IMR-90 (cell line): Measurements from ENCODE around the gene GRID1. TPM values are rescaled to one million over a fixed set of nuclear protein-coding genes. Genes with fewer than 3 reads are reported as not detected.

Experiments
- ATAC-seq: fragments of 200-7000 bp; cut with Tn5 transposase; 2 replicates; pipeline ENCODE4 v1.9.1; 2020; ENCODE audit warnings: low read depth, mild to moderate bottlenecking, moderate library complexity
- BruUV-seq: library from RNA; stranded (reverse); fragments of 400-500 nt; replicated peaks from 2 replicates; lab custom pipeline; 2021; lab: Mats Ljungman, UMichigan
- CTCF ChIA-PET: fragments of 300-600 bp; formaldehyde crosslinking; extraction: SDS; loops from one replicate; lab custom pipeline; 2021; ENCODE audit warnings: antibody characterized with exemption; lab: Yijun Ruan, JAX
- POLR2A ChIA-PET: fragments of 300-600 bp; sonication (Branson Sonifier 250); formaldehyde crosslinking; loops from one replicate; lab custom pipeline; 2022; ENCODE audit warnings: antibody characterized with exemption; ENCODE audit not compliant: unreplicated experiment; lab: Charles Lee
- DNase-seq: peaks from one replicate; pipeline ENCODE4 v3.0.0; 2013
- H2AFZ ChIP-seq: replicated peaks from 2 replicates; pipeline ENCODE3; 2013; ENCODE audit warnings: low read length, mild to moderate bottlenecking; ENCODE audit not compliant: poor library complexity
- H2AK5ac ChIP-seq: 2 replicates; pipeline ENCODE4 v1.6.1; 2013; ENCODE audit warnings: low read depth, low read length, inconsistent platforms
- H2AK9ac ChIP-seq: replicated peaks from 2 replicates; pipeline ENCODE3; 2013; ENCODE audit warnings: mild to moderate bottlenecking, low read depth, low read length, moderate library complexity; ENCODE audit not compliant: poor library complexity
- H2BK120ac ChIP-seq: 2 replicates; pipeline ENCODE4 v1.6.1; 2013; ENCODE audit warnings: low read depth, low read length, inconsistent platforms
- H2BK15ac ChIP-seq: 3 replicates; pipeline ENCODE4 v1.6.1; 2013; ENCODE audit warnings: low read depth, low read length, inconsistent platforms
- H2BK20ac ChIP-seq: 2 replicates; pipeline ENCODE4 v1.6.1; 2013; ENCODE audit warnings: low read depth, mild to moderate bottlenecking, inconsistent platforms, low read length, moderate library complexity
- H2BK5ac ChIP-seq: 2 replicates; pipeline ENCODE4 v1.6.1; 2013; ENCODE audit warnings: mild to moderate bottlenecking, low read depth, low read length, inconsistent platforms; ENCODE audit not compliant: poor library complexity, severe bottlenecking
- H3K14ac ChIP-seq: replicated peaks from 2 replicates; pipeline ENCODE4 v1.6.1; 2013; ENCODE audit warnings: low read depth, low read length, inconsistent platforms
- H3K18ac ChIP-seq: 2 replicates; pipeline ENCODE4 v1.6.1; 2013; ENCODE audit warnings: low read depth, low read length, control low read depth
- H3K23ac ChIP-seq: 2 replicates; pipeline ENCODE4 v1.6.1; 2013; ENCODE audit warnings: low read depth, low read length, inconsistent platforms
- H3K27ac ChIP-seq: 2 replicates; pipeline ENCODE4 v1.5.1; 2013; ENCODE audit warnings: mild to moderate bottlenecking, control low read depth, low read length; ENCODE audit not compliant: insufficient read depth
- H3K27me3 ChIP-seq: 2 replicates; pipeline ENCODE4 v1.6.1; 2013; ENCODE audit warnings: low read length; ENCODE audit not compliant: control insufficient read depth, insufficient read depth
- H3K36me3 ChIP-seq: 2 replicates; pipeline ENCODE4 v1.6.1; 2013; ENCODE audit warnings: low read length, mixed read lengths; ENCODE audit not compliant: control insufficient read depth, insufficient read depth
- H3K4ac ChIP-seq: 2 replicates; pipeline ENCODE4 v1.6.1; 2013; ENCODE audit warnings: low read depth, low read length, inconsistent platforms
- H3K4me1 ChIP-seq: 2 replicates; pipeline ENCODE4 v1.6.1; 2013; ENCODE audit warnings: low read length, mixed read lengths; ENCODE audit not compliant: control insufficient read depth, insufficient read depth
- H3K4me2 ChIP-seq: 2 replicates; pipeline ENCODE4 v1.6.1; 2013; ENCODE audit warnings: low read depth, mild to moderate bottlenecking, control low read depth, low read length, moderate library complexity
- H3K4me3 ChIP-seq: 2 replicates; pipeline ENCODE4 v1.5.1; 2013; ENCODE audit warnings: low read depth, mild to moderate bottlenecking, control low read depth, low read length, moderate library complexity; ENCODE audit not compliant: insufficient read depth
- H3K56ac ChIP-seq: 2 replicates; pipeline ENCODE4 v1.6.1; 2013; ENCODE audit warnings: low read length, inconsistent platforms; ENCODE audit not compliant: insufficient read depth; ENCODE audit errors: extremely low read depth
- H3K79me1 ChIP-seq, 2 experiments: 2 replicates each; pipeline ENCODE4 v1.6.1; 2013; ENCODE audit warnings: low read length in 2 of 2, inconsistent platforms in 1 of 2, low read depth in 1 of 2
- H3K9ac ChIP-seq: 2 replicates; pipeline ENCODE4 v1.6.1; 2013; ENCODE audit warnings: low read depth, low read length, control low read depth
- H3K9me1 ChIP-seq: 2 replicates; pipeline ENCODE4 v1.6.1; 2013; ENCODE audit warnings: low read length, inconsistent platforms; ENCODE audit not compliant: insufficient read depth
- H3K9me3 ChIP-seq: 2 replicates; pipeline ENCODE4 v1.6.1; 2013; ENCODE audit warnings: low read length; ENCODE audit not compliant: control insufficient read depth, insufficient read depth
- H4K20me1 ChIP-seq: 2 replicates; pipeline ENCODE4 v1.6.1; 2013; ENCODE audit warnings: low read length, inconsistent platforms; ENCODE audit not compliant: insufficient read depth
- H4K5ac ChIP-seq: 2 replicates; pipeline ENCODE4 v1.6.1; 2013; ENCODE audit warnings: mild to moderate bottlenecking, low read depth, low read length, control low read depth
- H4K8ac ChIP-seq, 2 experiments: 2 replicates each; pipeline ENCODE4 v1.6.1; 2013; ENCODE audit warnings: low read depth in 2 of 2, low read length in 2 of 2, control low read depth in 1 of 2, inconsistent platforms in 1 of 2
- H4K91ac ChIP-seq: 2 replicates; pipeline ENCODE4 v1.6.1; 2013; ENCODE audit warnings: low read depth, low read length, inconsistent platforms; ENCODE audit not compliant: insufficient read depth
- CEBPB ChIP-seq: IDR thresholded peaks from 2 replicates; pipeline ENCODE4 v1.6.1; 2012; ENCODE audit warnings: low read depth, low read length, improper control_type of control experiment
- CHD1 ChIP-seq: IDR thresholded peaks from 2 replicates; pipeline ENCODE4 v1.6.1; 2012; ENCODE audit warnings: low read depth, low read length, improper control_type of control experiment
- CTCF ChIP-seq: conservative IDR thresholded peaks from 2 replicates; pipeline ENCODE4 v1.5.1; 2012; ENCODE audit warnings: mild to moderate bottlenecking, low read depth, low read length, improper control_type of control experiment
- MAFK ChIP-seq: IDR thresholded peaks from 2 replicates; pipeline ENCODE4 v1.6.1; 2012; ENCODE audit warnings: low read depth, low read length, improper control_type of control experiment
- MAZ ChIP-seq: IDR thresholded peaks from 2 replicates; pipeline ENCODE4 v1.6.1; 2012; ENCODE audit warnings: low read depth, mild to moderate bottlenecking, low read length, improper control_type of control experiment, moderate library complexity, borderline replicate concordance
- MXI1 ChIP-seq: IDR thresholded peaks from 2 replicates; pipeline ENCODE4 v1.6.1; 2012; ENCODE audit warnings: low read depth, mild to moderate bottlenecking, low read length, moderate library complexity, borderline replicate concordance
- POLR2A ChIP-seq: IDR thresholded peaks from 2 replicates; pipeline ENCODE4 v1.6.1; 2012; ENCODE audit warnings: mild to moderate bottlenecking, low read depth, low read length
- RCOR1 ChIP-seq: IDR thresholded peaks from 2 replicates; pipeline ENCODE4 v1.6.1; 2012; ENCODE audit warnings: mild to moderate bottlenecking, low read length, improper control_type of control experiment; ENCODE audit not compliant: insufficient replicate concordance
- USF2 ChIP-seq: fragments of 150-350 bp; IDR thresholded peaks from 2 replicates; pipeline ENCODE4 v1.6.1; 2017; ENCODE audit warnings: mild to moderate bottlenecking, antibody characterized with exemption, low read length, low read depth
- WGBS, 2 experiments: methylation state at CpG; one replicate each; pipeline versions ENCODE4 v1.1.5 to v1.1.7; 2013; ENCODE audit warnings: missing lambda C conversion rate in 2 of 2; ENCODE audit not compliant: insufficient read length in 1 of 2; ENCODE audit errors: extremely low coverage in 2 of 2; 5-methylcytosine and 5-hydroxymethylcytosine counted together
- dilution Hi-C: fragments of 300-500 bp; cut with HindIII; formaldehyde crosslinking; loops from one replicate; pipeline ENCODE4 v1.14.3; 2018; ENCODE audit warnings: low sequenced_read_pairs; ENCODE audit not compliant: unreplicated experiment
- in situ Hi-C: fragments of 300-500 bp; cut with MboI; formaldehyde crosslinking; loops from 3 replicates; pipeline ENCODE4 v1.14.3; 2019; ENCODE audit warnings: low sequenced_read_pairs, inconsistent platforms, mixed read lengths
- intact Hi-C: fragments of 100-400 bp; cut with micrococcal nuclease; formaldehyde crosslinking; loops from 2 replicates; pipeline ENCODE4 v1.10.0; 2022
- polyA plus RNA-seq, 3 experiments: library from polyadenylated mRNA; depleted of rRNA; stranded (reverse); fragments of >200 nt; gene quantifications; 2 replicates each; pipeline ENCODE4 v1.2.3, GENCODE V29; 2012; ENCODE audit warnings: low replicate concordance in 1 of 3
- total RNA-seq: library from RNA; depleted of rRNA; stranded (reverse); fragments of >200 nt; gene quantifications from 2 replicates; pipeline ENCODE4 v1.2.3, GENCODE V29; 2012

Gene GRID1
- total and polyA plus RNA-seq, 2 of the 4 experiments (the other 2 are of a cell fraction): not detected

GRCh38 chr10:85557077-85557476 lies 809.5 kb downstream of the GRID1 start:
- DNase-seq: no peak
- Histone ChIP-seq H3K18ac (no peak overlapping the region), H3K9me3 (0 out of 2 replicates have a peak, but pooled peaks cover 3% of the 10 kb centered on the region), H3K4me1 (no peaks in the 10 kb centered on the region), H2BK5ac (no peak overlapping the region), H4K20me1 (no peaks in the 10 kb centered on the region), H2BK120ac (no peak overlapping the region), H4K91ac (no peak overlapping the region), H4K5ac (no peak overlapping the region), H3K14ac (no peak overlapping the region), H3K4ac (no peak overlapping the region), H3K9me1 (no peaks in the 10 kb centered on the region), H3K56ac (no peak overlapping the region), H2AK9ac (no peak overlapping the region), H3K9ac (no peak overlapping the region), H3K36me3 (no peaks in the 10 kb centered on the region), H3K79me1 (no peaks in the 10 kb centered on the region), H3K27me3 (no peaks in the 10 kb centered on the region), H3K4me2 (no peak overlapping the region), H2AK5ac (no peak overlapping the region), H4K8ac (no peak overlapping the region), H2AFZ (no peak overlapping the region), H2BK15ac (no peak overlapping the region), H3K27ac (no peak overlapping the region), H3K23ac (no peak overlapping the region), H3K4me3 (no peak overlapping the region), H2BK20ac (no peak overlapping the region)
- in situ Hi-C loops (no loop called here), dilution Hi-C loops (no loop called here), intact Hi-C loops (no loop called here)
- no peak for ATAC-seq
- ChIA-PET CTCF (no interaction called here), POLR2A (no interaction called here)
- TF ChIP-seq POLR2A (no peak), RCOR1 (no peak), MAZ (no peak), MXI1 (no peak), MAFK (no peak), CEBPB (no peak), CTCF (no peak), USF2 (no peak), CHD1 (no peak)
- 41% methylated on average over 2 of the region's 2 CpGs; no CpG with 5 or more reads in 1 of the 2 experiments for whole genome bisulfite sequencing, 2 experiments
- no TSS peak for BruUV-seq
